Measurements from ENCODE around the gene PCDHB10. TPM values are rescaled to one million over a fixed set of nuclear protein-coding genes. Genes with fewer than 3 reads are reported as not detected.
"Not testable (repeated sequence)": the region's sequence is repeated elsewhere in the genome, so short reads cannot be mapped to it uniquely, and the experiment has no call there.

Gene PCDHB10
- total RNA-seq, 1 donor from 2014 or later = 17.7 TPM

DNA sequence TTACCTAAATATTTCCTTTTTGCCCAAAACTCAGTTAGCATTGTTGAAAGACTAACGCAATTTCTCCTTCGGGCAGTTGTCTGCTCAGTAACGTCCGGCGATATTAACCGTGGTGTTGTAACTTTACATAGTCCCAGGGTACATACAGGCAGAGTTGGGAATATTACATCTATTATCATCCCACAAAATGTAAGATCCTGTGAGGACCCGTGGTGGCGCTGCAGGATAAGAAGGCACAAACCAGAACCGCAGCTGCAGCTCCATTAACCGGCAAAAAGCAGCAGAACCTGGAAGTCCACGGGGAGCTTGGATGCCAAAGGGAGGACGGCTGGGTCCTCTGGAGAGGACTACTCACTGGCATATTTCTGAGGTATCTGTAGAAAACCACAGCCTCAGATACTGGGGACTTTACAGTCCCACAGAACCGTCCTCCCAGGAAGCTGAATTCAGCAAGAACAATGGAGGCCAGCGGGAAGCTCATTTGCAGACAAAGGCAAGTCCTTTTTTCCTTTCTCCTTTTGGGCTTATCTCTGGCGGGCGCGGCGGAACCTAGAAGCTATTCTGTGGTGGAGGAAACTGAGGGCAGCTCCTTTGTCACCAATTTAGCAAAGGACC lies 14.5 kb upstream of the PCDHB10 start, which contains the start of gene PCDHB8:
Gene PCDHB8 (plus strand): TSS at position 214 of the 615 bp plus-strand sequence. CDS start 245 bp downstream, at position 459.
- peak; percentile 41 for DNase-seq
- not testable (repeated sequence) for H3K4me3 Mint-ChIP-seq (ENCODE audit: unreplicated experiment); H3K27ac Mint-ChIP-seq (ENCODE audit: unreplicated experiment); H3K27me3 Mint-ChIP-seq (ENCODE audit: unreplicated experiment); H3K4me1 Mint-ChIP-seq (ENCODE audit: low read depth, unreplicated experiment)
- peak; percentile 26 for TF ChIP-seq CTCF (IDR thresholded peaks at IDR 0.05; ENCODE audit: partially characterized antibody, unreplicated experiment)
- H3K36me3 Mint-ChIP-seq (ENCODE audit: unreplicated experiment) = peaks cover 28% of the 10 kb centered on the region
- peaks cover 14% of the 10 kb centered on the region for H3K9me3 Mint-ChIP-seq (ENCODE audit: unreplicated experiment)

DNA sequence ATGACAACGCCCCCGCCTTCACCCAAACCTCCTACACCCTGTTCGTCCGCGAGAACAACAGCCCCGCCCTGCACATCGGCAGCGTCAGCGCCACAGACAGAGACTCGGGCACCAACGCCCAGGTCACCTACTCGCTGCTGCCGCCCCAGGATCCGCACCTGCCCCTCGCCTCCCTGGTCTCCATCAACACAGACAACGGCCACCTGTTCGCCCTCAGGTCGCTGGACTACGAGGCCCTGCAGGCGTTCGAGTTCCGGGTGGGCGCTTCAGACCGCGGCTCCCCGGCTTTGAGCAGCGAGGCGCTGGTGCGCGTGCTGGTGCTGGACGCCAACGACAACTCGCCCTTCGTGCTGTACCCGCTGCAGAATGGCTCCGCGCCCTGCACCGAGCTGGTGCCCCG lies 12.8 kb upstream of the PCDHB10 start:
- not testable (repeated sequence) for H3K4me1 Mint-ChIP-seq (ENCODE audit: low read depth, unreplicated experiment); H3K27ac Mint-ChIP-seq (ENCODE audit: unreplicated experiment)
- H3K36me3 Mint-ChIP-seq (ENCODE audit: unreplicated experiment) = peaks cover 31% of the 10 kb centered on the region

GRCh38 chr5:141179876-141180275 lies 12.3 kb upstream of the PCDHB10 start:
- Mint-ChIP-seq H3K27me3 (ENCODE audit: unreplicated experiment) (peaks cover 13% of the 10 kb centered on the region), H3K36me3 (ENCODE audit: unreplicated experiment) (peaks cover 34% of the 10 kb centered on the region), H3K9me3 (ENCODE audit: unreplicated experiment) (peaks cover 20% of the 10 kb centered on the region)
- not testable (repeated sequence) for H3K4me3 Mint-ChIP-seq (ENCODE audit: unreplicated experiment); H3K4me1 Mint-ChIP-seq (ENCODE audit: low read depth, unreplicated experiment); DNase-seq; H3K27ac Mint-ChIP-seq (ENCODE audit: unreplicated experiment)

More for the DNA sequence above, 12.8 kb upstream of the PCDHB10 start:
- H3K9me3 Mint-ChIP-seq (ENCODE audit: unreplicated experiment) = peaks cover 18% of the 10 kb centered on the region
- not testable (repeated sequence) for H3K4me3 Mint-ChIP-seq (ENCODE audit: unreplicated experiment); H3K27me3 Mint-ChIP-seq (ENCODE audit: unreplicated experiment); DNase-seq

DNA sequence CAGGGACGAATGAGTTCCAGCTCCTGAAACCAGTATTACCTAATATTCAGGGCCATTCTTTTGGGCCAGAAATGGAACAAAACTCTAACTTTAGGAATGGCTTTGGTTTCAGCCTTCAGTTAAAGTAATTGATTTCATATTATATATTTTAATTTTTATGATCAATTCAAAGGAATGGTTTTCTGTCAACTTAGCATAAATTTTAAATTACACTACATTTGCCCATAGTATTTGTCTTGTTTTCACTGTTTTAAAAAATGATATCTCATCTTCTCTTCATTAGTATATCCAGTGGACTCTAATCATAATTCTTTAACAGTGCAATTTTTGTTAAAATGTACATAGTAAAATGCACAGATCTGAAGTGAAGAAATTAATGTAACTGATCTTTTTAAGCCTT lies 11.8 kb upstream of the PCDHB10 start:
- H3K4me1 Mint-ChIP-seq (ENCODE audit: low read depth, unreplicated experiment) = no peaks in the 10 kb centered on the region
- peaks cover 15% of the 10 kb centered on the region for H3K27me3 Mint-ChIP-seq (ENCODE audit: unreplicated experiment)

DNA sequence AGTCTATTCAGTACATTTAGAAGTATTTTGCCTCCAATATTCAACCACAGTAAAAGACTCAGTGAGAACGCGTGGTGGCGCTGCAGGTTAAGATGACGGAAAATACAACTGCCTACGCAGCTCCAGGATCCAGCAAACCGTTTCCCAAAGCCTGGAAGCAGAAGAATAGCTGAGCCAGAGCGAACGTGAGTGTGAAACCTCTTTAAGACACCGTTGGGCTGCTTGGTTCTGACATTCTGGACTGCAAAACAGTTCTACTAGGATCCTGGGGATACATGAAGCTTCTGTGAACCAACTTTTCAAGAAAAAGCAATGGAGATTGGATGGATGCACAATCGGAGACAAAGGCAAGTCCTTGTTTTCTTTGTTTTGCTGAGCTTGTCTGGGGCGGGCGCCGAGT lies 9.9 kb upstream of the PCDHB10 start, which contains the start of gene PCDHB16:
Gene PCDHB16 (plus strand): TSS at position 140 of the 400 bp plus-strand sequence. CDS start 173 bp downstream, at position 313.
- H3K36me3 Mint-ChIP-seq (ENCODE audit: unreplicated experiment) = peaks cover 46% of the 10 kb centered on the region
- H3K4me3 Mint-ChIP-seq (ENCODE audit: unreplicated experiment) = peak within 1 kb of the TSS; percentile 87
- peak; percentile 47 for DNase-seq
- H3K27me3 Mint-ChIP-seq (ENCODE audit: unreplicated experiment) = peaks cover 15% of the 10 kb centered on the region
- H3K27ac Mint-ChIP-seq (ENCODE audit: unreplicated experiment) = peak within 1 kb of the TSS; percentile 79
- H3K9me3 Mint-ChIP-seq (ENCODE audit: unreplicated experiment) = peaks cover 32% of the 10 kb centered on the region
- H3K4me1 Mint-ChIP-seq (ENCODE audit: low read depth, unreplicated experiment) = no peaks in the 10 kb centered on the region
- peak; percentile 50 for TF ChIP-seq CTCF (IDR thresholded peaks at IDR 0.05; ENCODE audit: partially characterized antibody, unreplicated experiment)

More for the DNA sequence above, 11.8 kb upstream of the PCDHB10 start:
- peaks cover 33% of the 10 kb centered on the region for H3K36me3 Mint-ChIP-seq (ENCODE audit: unreplicated experiment)
- no peak overlapping the region for H3K4me3 Mint-ChIP-seq (ENCODE audit: unreplicated experiment)
- DNase-seq = no peak
- no peak for TF ChIP-seq CTCF (IDR thresholded peaks at IDR 0.05; ENCODE audit: partially characterized antibody, unreplicated experiment)
- H3K9me3 Mint-ChIP-seq (ENCODE audit: unreplicated experiment) = peaks cover 21% of the 10 kb centered on the region
- H3K27ac Mint-ChIP-seq (ENCODE audit: unreplicated experiment) = no peak overlapping the region

DNA sequence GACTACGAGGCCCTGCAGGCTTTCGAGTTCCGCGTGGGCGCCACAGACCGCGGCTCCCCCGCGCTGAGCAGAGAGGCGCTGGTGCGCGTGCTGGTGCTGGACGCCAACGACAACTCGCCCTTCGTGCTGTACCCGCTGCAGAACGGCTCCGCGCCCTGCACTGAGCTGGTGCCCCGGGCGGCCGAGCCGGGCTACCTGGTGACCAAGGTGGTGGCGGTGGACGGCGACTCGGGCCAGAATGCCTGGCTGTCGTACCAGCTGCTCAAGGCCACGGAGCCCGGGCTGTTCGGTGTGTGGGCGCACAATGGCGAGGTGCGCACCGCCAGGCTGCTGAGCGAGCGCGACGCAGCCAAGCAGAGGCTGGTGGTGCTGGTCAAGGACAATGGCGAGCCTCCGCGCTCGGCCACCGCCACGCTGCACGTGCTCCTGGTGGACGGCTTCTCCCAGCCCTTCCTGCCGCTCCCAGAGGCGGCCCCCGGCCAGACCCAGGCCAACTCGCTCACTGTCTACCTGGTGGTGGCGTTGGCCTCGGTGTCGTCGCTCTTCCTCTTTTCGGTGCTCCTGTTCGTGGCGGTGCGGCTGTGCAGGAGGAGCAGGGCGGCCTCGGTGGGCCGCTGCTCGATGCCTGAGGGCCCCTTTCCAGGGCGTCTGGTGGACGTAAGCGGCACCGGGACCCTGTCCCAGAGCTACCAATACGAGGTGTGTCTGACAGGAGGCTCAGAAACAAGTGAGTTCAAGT lies 7.9 kb upstream of the PCDHB10 start:
- DNase-seq; H3K4me1 Mint-ChIP-seq (ENCODE audit: low read depth, unreplicated experiment); H3K27ac Mint-ChIP-seq (ENCODE audit: unreplicated experiment); H3K4me3 Mint-ChIP-seq (ENCODE audit: unreplicated experiment): not testable (repeated sequence)
- Mint-ChIP-seq H3K36me3 (ENCODE audit: unreplicated experiment) (peaks cover 57% of the 10 kb centered on the region), H3K9me3 (ENCODE audit: unreplicated experiment) (peaks cover 38% of the 10 kb centered on the region), H3K27me3 (ENCODE audit: unreplicated experiment) (peaks cover 19% of the 10 kb centered on the region)
